Activated naive CD4-positive, alpha-beta T cell treated with anti-CD3 and anti-CD28 coated beads, Interleukin-2, amount 50 U/mL, for 72 hours (primary cell): ENCODE data around the gene ARF6. TPM values are rescaled to one million over a fixed set of nuclear protein-coding genes. Genes with fewer than 3 reads are reported as not detected.
A peak's percentile ranks its signal among the peaks of the same experiment; 100 is the strongest.
"Not testable (repeated sequence)": the region's sequence is repeated elsewhere in the genome, so short reads cannot be mapped to it uniquely, and the experiment has no call there.

Experiments
- ATAC-seq, 2 donors: fragments of 150-1000 bp; cut with Tn5 transposase; 2 replicates each; pipeline ENCODE4 v1.10.0; 2021; ENCODE audit warnings: mild to moderate bottlenecking in 2 of 2, moderate library complexity in 2 of 2
- DNase-seq, 2 donors: peaks; one replicate each; pipeline ENCODE4 v3.0.0; 2021 to 2022; ENCODE audit warnings: low spot score in 2 of 2
- H3K27ac Mint-ChIP-seq, 2 donors: one replicate each; pipeline ENCODE4 v1.8.0; 2022; ENCODE audit warnings: mild to moderate bottlenecking in 2 of 2, mixed read lengths in 2 of 2
- H3K36me3 Mint-ChIP-seq, 2 donors: one replicate each; pipeline ENCODE4 v1.8.0; 2022; ENCODE audit warnings: mixed read lengths in 2 of 2
- H3K9me3 Mint-ChIP-seq, 2 donors: one replicate each; pipeline ENCODE4 v1.8.0; 2022; ENCODE audit warnings: mixed read lengths in 2 of 2
- total RNA-seq, 2 donors: library from RNA; stranded (reverse); gene quantifications; one replicate each; pipeline ENCODE4 v1.2.3, GENCODE V29; 2022

The ARF6 gene
- total RNA-seq, 2 donors from 2014 or later: 154 to 156 TPM

DNA sequence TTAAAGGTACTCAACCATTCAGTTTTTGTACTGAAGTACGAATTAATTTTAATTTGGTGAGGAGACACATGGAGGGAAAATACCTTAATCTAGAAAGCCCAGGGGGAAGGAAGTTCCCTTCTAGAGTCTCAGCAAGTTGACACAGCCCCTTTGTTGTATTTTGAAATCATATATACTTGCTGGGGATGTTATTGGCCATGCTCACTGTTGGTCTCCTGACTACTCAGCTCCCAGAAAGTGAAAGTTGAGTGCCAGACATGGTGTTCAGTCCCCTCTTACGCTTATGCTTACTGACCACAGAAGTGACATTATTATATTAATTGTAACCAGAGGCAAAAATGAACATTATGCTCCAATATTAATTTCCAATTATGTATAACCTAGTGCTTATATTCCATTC, 28.1 kb downstream of the ARF6 start:
- peaks cover 0 to 5% of the 10 kb centered on the region in 2 donors for H3K9me3 Mint-ChIP-seq
- H3K27ac Mint-ChIP-seq: no peak overlapping the region
- H3K36me3 Mint-ChIP-seq: no peaks in the 10 kb centered on the region
- ATAC-seq (peak in 1 of 2 donors; percentile 34), DNase-seq (no peak)

DNA sequence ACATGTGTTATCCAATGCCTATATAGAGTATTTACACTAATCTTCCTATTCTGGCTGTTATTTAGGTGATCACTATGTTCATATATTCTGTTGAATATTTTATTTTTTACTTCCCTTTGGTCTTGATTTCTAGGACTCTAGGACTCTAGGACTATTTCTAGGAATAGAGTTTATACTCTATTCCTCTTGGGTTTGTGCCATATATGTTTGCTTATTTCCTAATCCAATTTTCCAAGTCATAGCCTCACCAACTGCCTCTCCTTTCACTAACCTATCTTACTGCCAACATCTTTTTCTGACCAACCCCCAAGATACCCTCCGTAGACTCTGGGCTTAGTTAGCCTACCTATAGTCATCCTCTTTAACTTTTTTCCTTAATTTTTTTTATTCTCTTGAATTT, 28.5 kb downstream of the ARF6 start:
- ATAC-seq: no peak
- H3K36me3 Mint-ChIP-seq: no peaks in the 10 kb centered on the region
- H3K9me3 Mint-ChIP-seq: peaks cover 0 to 5% of the 10 kb centered on the region in 2 donors
- no peak overlapping the region for H3K27ac Mint-ChIP-seq
- DNase-seq: no peak

DNA sequence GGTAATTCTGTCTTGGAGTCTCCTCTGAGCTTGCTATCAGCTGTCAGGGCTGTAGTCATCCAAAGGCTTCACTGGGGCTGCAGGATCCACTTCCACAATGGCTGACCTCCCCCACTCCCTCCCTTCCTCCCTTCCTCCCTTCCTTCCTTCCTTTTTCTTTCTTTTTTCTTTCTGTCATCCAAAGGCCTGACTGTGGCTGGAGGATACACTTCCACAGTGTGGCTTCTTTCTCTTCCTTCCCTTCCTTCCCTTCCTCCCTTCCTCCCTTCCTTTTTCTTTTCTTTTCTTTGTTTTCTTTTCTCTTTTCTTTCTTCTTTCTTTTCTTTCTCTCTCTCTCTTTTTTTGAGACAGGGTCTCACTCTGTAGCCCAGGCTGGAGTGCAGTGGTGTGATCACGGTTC, 30.6 kb downstream of the ARF6 start:
- peaks cover 0 to 5% of the 10 kb centered on the region in 2 donors for H3K9me3 Mint-ChIP-seq
- ATAC-seq (no peak), DNase-seq (no peak)
- H3K27ac Mint-ChIP-seq: peak overlapping the region; percentile 25 to 79
- H3K36me3 Mint-ChIP-seq: no peaks in the 10 kb centered on the region

DNA sequence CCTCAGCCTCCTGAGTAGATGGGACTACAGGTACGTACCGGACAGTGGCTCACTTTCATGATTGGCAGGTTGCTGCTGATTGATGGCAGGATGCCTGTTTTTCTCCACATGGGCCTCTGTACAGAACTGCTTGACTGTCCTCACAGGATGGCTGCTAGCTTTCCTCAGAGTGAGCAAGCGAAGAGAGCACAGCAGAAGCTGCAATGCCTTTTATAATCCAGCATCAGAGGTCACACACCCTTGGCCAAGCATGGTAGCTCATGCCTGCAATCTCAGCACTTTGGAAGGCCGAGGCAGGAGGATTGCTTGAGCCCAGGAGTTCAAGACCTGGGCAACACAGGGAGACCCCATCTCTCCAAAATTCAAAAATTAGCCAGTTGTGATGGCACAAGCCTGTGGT, 31.0 kb downstream of the ARF6 start:
- DNase-seq (no peak), ATAC-seq (no peak)
- H3K9me3 Mint-ChIP-seq: peaks cover 0 to under 1% of the 10 kb centered on the region in 2 donors
- peak overlapping the region; percentile 25 to 79 for H3K27ac Mint-ChIP-seq
- no peaks in the 10 kb centered on the region for H3K36me3 Mint-ChIP-seq

DNA sequence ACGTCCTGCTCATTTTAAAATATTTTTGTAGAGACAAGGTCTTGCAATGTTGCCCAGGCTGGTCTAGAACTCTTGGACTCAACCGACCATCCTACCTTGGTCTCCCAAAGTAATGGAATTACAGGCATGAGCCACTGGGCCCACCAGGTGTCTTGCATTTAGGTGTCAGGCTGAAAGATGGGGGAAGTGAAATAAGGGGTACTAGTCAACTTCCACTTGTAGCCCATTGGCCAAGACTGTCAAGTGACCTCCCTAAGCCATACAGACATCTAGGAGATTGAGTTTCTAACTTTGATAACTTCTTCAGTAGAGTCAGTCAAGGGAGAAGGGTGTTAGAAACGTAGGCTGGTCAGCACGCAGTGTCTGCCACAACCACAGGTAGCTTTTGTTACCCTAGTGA, 32.0 kb downstream of the ARF6 start:
- no peaks in the 10 kb centered on the region for H3K36me3 Mint-ChIP-seq
- DNase-seq (no peak), ATAC-seq (no peak)
- H3K27ac Mint-ChIP-seq: peak overlapping the region in 1 of 2 donors; percentile 13
- H3K9me3 Mint-ChIP-seq: no peaks in the 10 kb centered on the region

DNA sequence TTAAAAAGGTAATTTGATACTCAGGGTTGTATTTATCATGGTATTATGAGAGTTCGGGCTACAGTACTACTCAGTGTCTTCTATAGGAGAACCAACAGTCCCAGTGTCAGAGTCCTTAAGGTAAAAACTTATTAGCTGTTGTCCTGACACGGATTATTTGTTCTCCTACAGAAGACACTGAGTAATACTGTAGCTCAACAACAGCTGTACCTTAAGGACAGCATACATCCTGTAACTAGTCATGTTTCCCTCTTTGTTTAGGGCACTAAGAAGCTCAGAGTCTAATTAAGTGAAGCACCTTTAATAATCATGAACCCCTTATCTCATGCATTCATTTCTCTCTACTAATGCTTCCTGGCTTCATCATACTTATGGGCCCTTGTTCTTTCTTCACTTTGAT, 33.9 kb downstream of the ARF6 start:
- ATAC-seq (no peak), DNase-seq (no peak)
- Mint-ChIP-seq H3K36me3 (peaks cover 4 to 6% of the 10 kb centered on the region in 2 donors), H3K27ac (no peak overlapping the region), H3K9me3 (no peaks in the 10 kb centered on the region)

DNA sequence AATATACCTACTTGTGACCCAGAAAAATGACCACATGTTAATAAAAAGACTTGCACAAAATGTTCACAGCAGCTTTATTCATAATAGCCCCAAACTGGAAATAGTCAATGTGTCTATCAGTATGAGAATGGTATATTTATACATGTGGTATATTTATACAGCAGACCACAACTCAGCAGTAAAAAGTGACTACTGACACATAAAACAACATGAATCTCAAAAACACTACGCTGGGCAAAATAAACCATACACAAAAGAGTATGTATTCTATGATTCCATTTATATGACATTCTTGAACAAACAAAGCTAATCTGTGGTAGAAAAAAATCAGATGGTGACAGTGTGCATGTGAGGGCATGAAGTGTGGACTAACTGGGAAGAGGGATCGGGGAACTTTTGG, 35.1 kb downstream of the ARF6 start:
- Mint-ChIP-seq H3K36me3 (peaks cover 4 to 6% of the 10 kb centered on the region in 2 donors), H3K27ac (no peak overlapping the region), H3K9me3 (no peaks in the 10 kb centered on the region)
- DNase-seq (no peak), ATAC-seq (no peak)

DNA sequence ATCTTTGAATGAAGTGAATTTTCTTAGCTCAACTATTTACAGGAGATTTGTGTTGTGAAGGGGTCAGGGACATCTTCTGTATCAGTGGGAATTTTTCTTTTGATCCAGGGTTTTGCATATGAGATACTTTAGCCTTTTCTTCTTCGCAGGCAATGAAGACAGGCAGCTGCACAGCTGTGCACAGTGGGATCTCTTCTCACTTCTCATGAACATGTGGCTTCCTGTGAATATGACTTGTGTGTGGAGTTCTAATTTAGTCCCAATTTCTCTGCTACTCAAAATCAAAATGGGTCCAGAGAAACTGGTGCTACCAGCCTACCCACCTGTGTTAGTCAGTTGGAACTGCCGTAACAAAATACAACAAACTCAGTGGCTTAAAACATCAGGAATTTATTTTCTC, 37.8 kb downstream of the ARF6 start:
- Mint-ChIP-seq H3K27ac (no peak overlapping the region), H3K36me3 (peaks cover 4 to 8% of the 10 kb centered on the region in 2 donors), H3K9me3 (no peaks in the 10 kb centered on the region)
- DNase-seq (no peak), ATAC-seq (no peak)

DNA sequence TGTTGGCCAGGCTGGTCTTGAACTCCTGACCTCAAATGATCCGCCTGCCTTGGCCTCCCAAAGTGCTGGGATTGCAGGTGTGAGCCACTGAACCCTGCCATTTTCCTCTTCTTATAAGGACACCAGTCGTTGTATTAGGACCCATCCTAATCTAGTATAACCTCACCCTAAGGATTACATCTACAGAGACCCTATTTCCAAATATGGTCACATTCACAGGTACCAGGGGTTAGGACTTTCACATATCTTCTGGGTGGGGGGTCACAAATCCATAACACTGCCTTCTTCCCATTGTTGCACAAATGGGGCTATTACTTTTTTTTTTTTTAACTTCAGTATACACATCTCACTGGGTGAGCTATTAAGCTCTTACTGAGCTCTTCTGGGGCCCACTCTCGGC, 38.6 kb downstream of the ARF6 start:
- ATAC-seq (no peak), DNase-seq (no peak)
- Mint-ChIP-seq H3K27ac (no peak overlapping the region), H3K36me3 (peaks cover 8 to 16% of the 10 kb centered on the region in 2 donors), H3K9me3 (peaks cover 3% of the 10 kb centered on the region in 2 donors)

DNA sequence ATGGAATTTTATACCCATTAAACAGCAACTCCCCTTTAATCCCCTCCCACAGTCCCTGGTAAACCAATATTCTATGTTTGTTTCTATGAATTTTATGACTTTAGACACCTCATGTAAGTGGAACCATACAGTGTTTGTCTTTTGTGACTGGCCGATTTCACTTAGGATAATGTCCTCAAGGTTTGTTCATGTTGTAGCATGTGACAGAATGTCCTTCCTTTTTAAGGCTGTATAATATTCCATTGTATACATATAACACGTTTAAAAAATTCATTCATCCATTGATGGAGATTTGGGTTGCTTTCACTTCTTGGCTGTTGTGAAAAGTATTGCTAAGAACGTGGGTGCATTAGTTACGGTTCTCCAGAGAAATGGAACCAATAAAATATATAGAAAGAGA, 40.2 kb downstream of the ARF6 start:
- ATAC-seq: no peak
- no peak overlapping the region for H3K27ac Mint-ChIP-seq
- peaks cover 6 to 7% of the 10 kb centered on the region in 2 donors for H3K9me3 Mint-ChIP-seq
- H3K36me3 Mint-ChIP-seq: peaks cover 13 to 28% of the 10 kb centered on the region in 2 donors
- DNase-seq: no peak

DNA sequence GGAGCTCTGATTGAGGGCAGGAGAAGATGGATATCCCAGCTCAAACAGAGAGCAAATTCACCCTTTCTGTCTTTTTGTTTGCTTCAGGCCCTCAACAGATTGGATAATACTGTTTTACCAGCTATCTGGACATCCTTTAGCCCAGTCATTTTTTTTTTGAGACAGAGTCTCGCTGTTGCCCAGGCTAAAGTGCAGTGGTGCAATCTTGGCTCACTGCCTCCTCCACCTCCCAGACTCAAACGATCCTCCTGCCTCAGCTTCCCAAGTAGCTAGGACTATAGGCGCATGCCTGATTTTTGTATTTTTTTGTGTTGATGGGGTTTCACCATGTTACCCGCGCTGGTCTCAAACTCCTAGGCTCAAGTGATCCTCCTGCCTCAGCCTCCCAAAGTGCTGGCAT, 40.8 kb downstream of the ARF6 start:
- Mint-ChIP-seq H3K27ac (no peak overlapping the region), H3K9me3 (peaks cover 6 to 7% of the 10 kb centered on the region in 2 donors), H3K36me3 (peaks cover 13 to 34% of the 10 kb centered on the region in 2 donors)
- ATAC-seq (no peak), DNase-seq (no peak)

DNA sequence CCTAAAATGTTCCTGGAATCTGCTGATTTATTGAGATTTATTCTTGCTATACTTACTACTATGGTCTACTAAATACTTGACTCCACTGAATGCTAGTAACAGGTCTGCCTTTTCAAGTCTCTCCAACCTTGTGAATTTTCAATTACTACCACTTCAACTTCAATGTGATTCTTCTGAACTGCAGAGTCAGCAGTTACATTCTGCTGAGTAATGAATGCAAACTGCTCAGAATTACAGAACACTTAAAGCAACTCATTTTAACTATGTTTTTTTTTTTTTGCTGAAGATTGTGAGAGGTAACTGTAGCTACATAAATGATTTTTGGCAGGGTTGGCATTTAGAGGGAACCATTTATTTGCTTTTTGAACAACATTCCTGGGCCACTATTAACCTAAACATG, 41.8 kb downstream of the ARF6 start:
- no peak for ATAC-seq
- peaks cover 18 to 42% of the 10 kb centered on the region in 2 donors for H3K36me3 Mint-ChIP-seq
- DNase-seq: no peak
- no peak overlapping the region for H3K27ac Mint-ChIP-seq
- peaks cover 10 to 12% of the 10 kb centered on the region in 2 donors for H3K9me3 Mint-ChIP-seq

DNA sequence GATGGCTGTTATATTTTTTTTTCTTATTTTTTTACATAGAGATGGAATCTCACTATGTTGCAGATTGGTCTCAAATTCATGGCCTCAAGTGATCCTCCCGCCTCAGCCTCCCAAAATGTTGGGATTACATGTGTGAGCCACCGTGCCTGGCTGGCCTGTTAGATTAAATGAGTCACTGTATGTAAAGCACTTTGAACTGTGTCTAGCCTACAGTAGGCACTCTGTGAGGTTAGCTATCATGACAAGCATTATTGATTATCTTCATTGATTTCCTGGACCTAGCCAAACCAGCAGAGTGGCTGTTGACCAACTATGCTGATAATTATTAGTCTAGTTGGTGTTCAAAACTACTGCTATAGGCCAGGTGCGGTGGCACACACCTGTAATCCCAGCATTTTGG, 42.6 kb downstream of the ARF6 start:
- H3K36me3 Mint-ChIP-seq: peaks cover 18 to 39% of the 10 kb centered on the region in 2 donors
- DNase-seq (no peak), ATAC-seq (no peak)
- H3K9me3 Mint-ChIP-seq: peaks cover 10 to 12% of the 10 kb centered on the region in 2 donors
- no peak overlapping the region for H3K27ac Mint-ChIP-seq

DNA sequence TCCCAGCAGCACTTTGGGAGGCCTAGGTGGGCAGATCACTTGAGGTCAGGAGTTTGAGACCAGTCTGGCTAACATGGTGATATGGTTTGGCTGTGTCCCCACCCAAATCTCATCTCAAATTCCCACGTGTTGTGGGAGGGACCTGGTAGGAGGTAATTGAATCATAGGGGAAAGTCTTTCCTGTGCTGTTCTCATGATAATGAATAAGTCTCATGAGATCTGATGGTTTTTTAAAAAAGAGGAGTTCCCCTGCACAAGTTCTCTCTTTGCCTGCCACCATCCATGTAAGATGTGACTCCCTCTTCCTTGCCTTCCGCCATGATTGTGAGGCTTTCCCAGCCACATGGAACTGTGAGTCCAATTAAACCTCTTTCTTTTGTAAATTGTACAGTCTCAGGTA, 43.4 kb downstream of the ARF6 start:
- peaks cover 10 to 12% of the 10 kb centered on the region in 2 donors for H3K9me3 Mint-ChIP-seq
- not testable (repeated sequence) for DNase-seq, ATAC-seq
- peak overlapping the region in 1 of 2 donors; percentile 10 for H3K27ac Mint-ChIP-seq
- H3K36me3 Mint-ChIP-seq: peaks cover 15 to 36% of the 10 kb centered on the region in 2 donors

DNA sequence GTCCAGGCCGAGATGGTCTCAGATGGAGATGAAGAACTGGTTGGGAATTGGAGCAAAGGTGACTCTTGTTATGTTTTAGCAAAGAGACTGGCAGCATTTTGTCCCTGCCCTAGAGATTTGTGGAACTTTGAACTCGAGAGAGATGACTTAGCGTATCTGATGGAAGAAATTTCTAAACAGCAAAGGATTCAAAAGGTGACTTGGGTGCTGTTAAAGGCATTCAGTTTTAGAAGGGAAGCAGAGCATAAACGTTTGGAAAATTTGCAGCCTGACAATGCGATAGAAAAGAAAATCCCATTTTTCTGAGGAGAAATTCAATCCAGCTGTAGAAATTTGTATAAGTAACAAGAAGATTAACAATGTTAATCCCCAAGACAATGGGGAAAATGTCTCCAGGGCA, 44.0 kb downstream of the ARF6 start:
- ATAC-seq, DNase-seq: not testable (repeated sequence)
- Mint-ChIP-seq H3K27ac (peak overlapping the region in 1 of 2 donors; percentile 10), H3K36me3 (peaks cover 15 to 36% of the 10 kb centered on the region in 2 donors), H3K9me3 (peaks cover 10 to 12% of the 10 kb centered on the region in 2 donors)

DNA sequence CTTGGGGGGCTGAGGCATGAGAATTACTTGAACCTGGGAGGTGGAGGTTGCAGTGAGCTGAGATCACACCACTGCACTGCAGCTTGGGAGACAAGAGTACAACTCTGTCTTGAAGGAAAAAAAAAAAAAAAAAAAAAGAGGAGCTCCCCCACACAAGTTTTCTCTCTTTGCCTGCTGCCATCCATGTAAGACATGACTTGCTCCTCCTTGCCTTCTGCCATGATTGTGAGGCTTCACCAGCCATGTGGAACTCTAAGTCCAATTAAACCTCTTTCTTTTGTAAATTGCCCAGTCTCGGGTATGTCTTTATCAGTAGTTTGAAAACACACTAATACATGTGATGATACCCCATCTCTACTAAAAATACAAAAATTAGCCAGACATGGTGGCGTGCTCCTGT, 46.3 kb downstream of the ARF6 start:
- Mint-ChIP-seq H3K36me3 (peaks cover 33 to 56% of the 10 kb centered on the region in 2 donors), H3K9me3 (peaks cover 17 to 30% of the 10 kb centered on the region in 2 donors), H3K27ac (peak overlapping the region in 1 of 2 donors; percentile 38)
- ATAC-seq, DNase-seq: not testable (repeated sequence)

DNA sequence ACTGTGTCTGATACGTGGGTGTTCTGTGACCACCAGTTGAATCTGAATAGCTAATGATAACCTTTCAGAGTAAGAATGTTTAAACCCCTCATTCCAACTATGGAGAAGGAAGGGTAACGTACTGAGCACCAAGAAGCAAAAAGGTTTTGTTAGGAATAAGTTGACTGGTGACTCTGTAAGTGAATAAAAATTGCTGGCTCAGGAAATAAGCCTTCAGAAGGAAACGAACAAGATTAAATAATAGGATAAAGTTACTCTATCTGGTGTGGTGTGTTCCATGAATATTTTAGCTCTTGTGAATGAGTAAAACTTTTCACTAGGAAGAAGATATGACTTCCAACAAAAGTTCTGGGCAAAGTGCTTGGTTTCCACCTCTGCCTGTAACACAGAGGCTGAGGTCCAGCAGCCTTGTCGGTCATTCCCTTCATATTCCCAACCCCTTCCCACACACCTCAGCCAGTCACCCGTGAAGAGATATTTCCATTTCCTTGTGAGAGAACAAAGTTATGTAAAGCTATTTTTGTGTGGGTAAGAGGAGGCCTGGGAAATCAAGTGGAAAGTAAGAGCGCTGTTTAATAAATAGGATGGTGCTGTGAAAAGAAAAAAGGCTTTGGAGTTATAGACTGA, 47.1 kb downstream of the ARF6 start:
- no peak for ATAC-seq
- Mint-ChIP-seq H3K36me3 (peaks cover 33 to 56% of the 10 kb centered on the region in 2 donors), H3K9me3 (peaks cover 17 to 30% of the 10 kb centered on the region in 2 donors), H3K27ac (peak overlapping the region; percentile 38 to 67)
- no peak for DNase-seq

DNA sequence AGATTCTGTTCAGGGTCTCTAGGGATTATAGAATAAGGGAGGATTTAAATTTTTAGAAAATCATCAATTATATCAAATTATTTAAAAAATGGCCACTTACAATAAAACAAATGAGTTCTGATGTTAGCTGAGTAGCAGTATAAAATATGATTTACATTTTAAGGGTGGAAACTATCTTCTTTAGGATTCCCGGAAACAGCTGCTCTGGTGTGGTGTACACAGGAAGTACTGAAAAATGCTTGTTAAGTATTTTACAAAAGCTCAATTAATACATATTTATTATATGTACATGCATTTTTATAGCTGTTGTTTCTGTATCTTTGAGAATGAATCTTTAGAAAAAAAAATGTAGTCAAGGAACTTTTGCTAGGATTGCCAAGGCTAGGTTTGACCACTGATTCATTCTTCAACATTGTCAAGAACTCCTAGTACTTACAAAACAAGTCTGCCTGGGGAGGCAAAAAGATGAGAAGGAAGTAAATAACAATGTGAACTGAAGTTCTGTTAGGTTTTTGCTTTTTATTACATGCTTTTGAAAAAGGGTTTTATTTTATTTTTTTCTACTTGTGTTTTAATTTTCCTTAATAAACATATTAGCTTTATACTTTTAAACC, 48.0 kb downstream of the ARF6 start:
- ATAC-seq (no peak), DNase-seq (no peak)
- Mint-ChIP-seq H3K27ac (no peak overlapping the region), H3K36me3 (peaks cover 33 to 52% of the 10 kb centered on the region in 2 donors), H3K9me3 (peaks cover 17 to 30% of the 10 kb centered on the region in 2 donors)
